Astrocyte (in vitro differentiated cells and primary cell): ENCODE results near the gene ZNF132.

Source experiments
- EZH2 ChIP-seq: IDR thresholded peaks from 2 replicates; pipeline ENCODE4 v1.6.1; 2012; ENCODE audit warnings: mild to moderate bottlenecking, low read length, inconsistent platforms; ENCODE audit not compliant: insufficient read depth
- TF ChIP-seq, protein P1 (sequence below): IDR thresholded peaks from 2 replicates; pipeline ENCODE4 v1.5.1; 2011; ENCODE audit warnings: low read depth, mild to moderate bottlenecking, inconsistent platforms, low read length, moderate library complexity; ENCODE audit not compliant: insufficient read depth

DNA sequence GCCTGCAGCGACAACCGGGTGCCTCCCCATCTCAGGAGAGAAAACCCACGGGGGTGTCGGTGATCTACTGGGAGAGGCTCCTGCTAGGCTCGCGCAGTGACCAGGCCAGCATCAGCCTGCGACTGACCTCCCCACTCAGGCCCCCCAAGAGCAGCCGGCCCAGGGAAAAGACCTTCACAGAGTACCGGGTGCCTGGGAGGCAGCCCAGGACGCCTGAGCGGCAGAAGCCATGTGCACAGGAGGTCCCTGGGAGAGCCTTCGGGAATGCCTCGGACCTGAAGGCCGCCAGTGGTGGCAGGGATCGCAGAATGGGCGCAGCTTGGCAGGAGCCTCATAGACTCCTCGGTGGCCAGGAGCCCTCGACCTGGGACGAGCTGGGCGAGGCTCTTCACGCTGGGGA is 15.4 kb upstream of the ZNF132 start:
- TF ChIP-seq, protein P1, sequence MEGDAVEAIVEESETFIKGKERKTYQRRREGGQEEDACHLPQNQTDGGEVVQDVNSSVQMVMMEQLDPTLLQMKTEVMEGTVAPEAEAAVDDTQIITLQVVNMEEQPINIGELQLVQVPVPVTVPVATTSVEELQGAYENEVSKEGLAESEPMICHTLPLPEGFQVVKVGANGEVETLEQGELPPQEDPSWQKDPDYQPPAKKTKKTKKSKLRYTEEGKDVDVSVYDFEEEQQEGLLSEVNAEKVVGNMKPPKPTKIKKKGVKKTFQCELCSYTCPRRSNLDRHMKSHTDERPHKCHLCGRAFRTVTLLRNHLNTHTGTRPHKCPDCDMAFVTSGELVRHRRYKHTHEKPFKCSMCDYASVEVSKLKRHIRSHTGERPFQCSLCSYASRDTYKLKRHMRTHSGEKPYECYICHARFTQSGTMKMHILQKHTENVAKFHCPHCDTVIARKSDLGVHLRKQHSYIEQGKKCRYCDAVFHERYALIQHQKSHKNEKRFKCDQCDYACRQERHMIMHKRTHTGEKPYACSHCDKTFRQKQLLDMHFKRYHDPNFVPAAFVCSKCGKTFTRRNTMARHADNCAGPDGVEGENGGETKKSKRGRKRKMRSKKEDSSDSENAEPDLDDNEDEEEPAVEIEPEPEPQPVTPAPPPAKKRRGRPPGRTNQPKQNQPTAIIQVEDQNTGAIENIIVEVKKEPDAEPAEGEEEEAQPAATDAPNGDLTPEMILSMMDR, result no peak
- no peak for TF ChIP-seq EZH2
